SU-DHL-6 (cell line): ENCODE measurements around the gene PA2G4.

Experiments used
- EZH2phosphoT487 ChIP-seq: fragments of 200-600 bp; sonication (generic), shearing (Covaris generic); conservative IDR thresholded peaks from 2 replicates; pipeline ENCODE4 v1.6.1; 2018; ENCODE audit warnings: mild to moderate bottlenecking, antibody characterized with exemption, low read length, moderate library complexity, mixed read lengths
- TF ChIP-seq, protein P1 (sequence below): fragments of 200-600 bp; sonication (generic); IDR thresholded peaks from one replicate; pipeline ENCODE4 v1.5.1; 2017; ENCODE audit warnings: antibody characterized with exemption, mild to moderate bottlenecking, low read length, moderate library complexity; ENCODE audit not compliant: insufficient read depth, poor library complexity, severe bottlenecking

GRCh38 chr12:56143217-56143616 lies 38.9 kb downstream of the PA2G4 start:
- TF ChIP-seq, protein P1, sequence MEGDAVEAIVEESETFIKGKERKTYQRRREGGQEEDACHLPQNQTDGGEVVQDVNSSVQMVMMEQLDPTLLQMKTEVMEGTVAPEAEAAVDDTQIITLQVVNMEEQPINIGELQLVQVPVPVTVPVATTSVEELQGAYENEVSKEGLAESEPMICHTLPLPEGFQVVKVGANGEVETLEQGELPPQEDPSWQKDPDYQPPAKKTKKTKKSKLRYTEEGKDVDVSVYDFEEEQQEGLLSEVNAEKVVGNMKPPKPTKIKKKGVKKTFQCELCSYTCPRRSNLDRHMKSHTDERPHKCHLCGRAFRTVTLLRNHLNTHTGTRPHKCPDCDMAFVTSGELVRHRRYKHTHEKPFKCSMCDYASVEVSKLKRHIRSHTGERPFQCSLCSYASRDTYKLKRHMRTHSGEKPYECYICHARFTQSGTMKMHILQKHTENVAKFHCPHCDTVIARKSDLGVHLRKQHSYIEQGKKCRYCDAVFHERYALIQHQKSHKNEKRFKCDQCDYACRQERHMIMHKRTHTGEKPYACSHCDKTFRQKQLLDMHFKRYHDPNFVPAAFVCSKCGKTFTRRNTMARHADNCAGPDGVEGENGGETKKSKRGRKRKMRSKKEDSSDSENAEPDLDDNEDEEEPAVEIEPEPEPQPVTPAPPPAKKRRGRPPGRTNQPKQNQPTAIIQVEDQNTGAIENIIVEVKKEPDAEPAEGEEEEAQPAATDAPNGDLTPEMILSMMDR = no peak
- TF ChIP-seq EZH2phosphoT487 = no peak
